Loucy (cell line): ENCODE data around the gene RTF1.

Experiments used
- H2AFZ ChIP-seq: fragments of 200-600 bp; sonication (generic); 2 replicates; pipeline ENCODE4 v1.6.0; 2016; ENCODE audit warnings: antibody characterized with exemption, mild to moderate bottlenecking, low read length, moderate library complexity
- H3F3A ChIP-seq: fragments of 200-600 bp; 2 replicates; pipeline ENCODE4 v1.6.0; 2016; ENCODE audit warnings: antibody characterized with exemption, low read depth, mild to moderate bottlenecking
- H3K27me3 ChIP-seq: fragments of 200-600 bp; sonication (generic); 2 replicates; pipeline ENCODE4 v1.6.1; 2014; ENCODE audit warnings: low read length, mild to moderate bottlenecking; ENCODE audit not compliant: insufficient read depth, poor library complexity, severe bottlenecking
- H3K36me3 ChIP-seq: fragments of 200-600 bp; sonication (generic); 2 replicates; pipeline ENCODE4 v1.6.1; 2016; ENCODE audit warnings: low read length; ENCODE audit not compliant: insufficient read depth
- H3K4me1 ChIP-seq: fragments of 200-600 bp; sonication (generic); 2 replicates; pipeline ENCODE4 v1.5.1; 2014; ENCODE audit warnings: low read length, mild to moderate bottlenecking; ENCODE audit not compliant: insufficient read depth, poor library complexity, severe bottlenecking
- H3K4me2 ChIP-seq: fragments of 200-600 bp; sonication (generic); 2 replicates; pipeline ENCODE4 v1.6.0; 2014; ENCODE audit warnings: antibody characterized with exemption, low read length, low read depth, mild to moderate bottlenecking; ENCODE audit not compliant: poor library complexity, severe bottlenecking
- H3K4me3 ChIP-seq: fragments of 200-600 bp; sonication (generic); 2 replicates; pipeline ENCODE4 v1.5.1; 2014; ENCODE audit warnings: low read length, mild to moderate bottlenecking, mixed read lengths; ENCODE audit not compliant: poor library complexity, severe bottlenecking
- H3K79me2 ChIP-seq: fragments of 200-600 bp; sonication (generic); 2 replicates; pipeline ENCODE4 v1.6.1; 2014; ENCODE audit warnings: low read length; ENCODE audit not compliant: insufficient read depth
- H3K9ac ChIP-seq: fragments of 200-600 bp; sonication (generic); 2 replicates; pipeline ENCODE4 v1.6.0; 2014; ENCODE audit warnings: mild to moderate bottlenecking, low read depth, low read length, moderate library complexity; ENCODE audit not compliant: poor library complexity, severe bottlenecking
- H3K9me2 ChIP-seq: fragments of 200-600 bp; sonication (generic); replicated peaks from 2 replicates; pipeline ENCODE4 v1.6.1; 2016; ENCODE audit warnings: low read depth, low read length, mixed read lengths
- H3K9me3 ChIP-seq: fragments of 200-600 bp; sonication (generic); 2 replicates; pipeline ENCODE4 v1.6.1; 2014; ENCODE audit warnings: mild to moderate bottlenecking, antibody characterized with exemption, low read length, low read depth; ENCODE audit not compliant: insufficient read depth
- H4K20me1 ChIP-seq: fragments of 200-600 bp; sonication (generic); 2 replicates; pipeline ENCODE4 v1.6.0; 2014; ENCODE audit warnings: antibody characterized with exemption, low read length, mild to moderate bottlenecking; ENCODE audit not compliant: insufficient read depth, poor library complexity, severe bottlenecking
- CTCF ChIP-seq: fragments of 200-600 bp; sonication (generic); conservative IDR thresholded peaks from 2 replicates; pipeline ENCODE4 v1.5.1; 2014; ENCODE audit warnings: mild to moderate bottlenecking, antibody characterized with exemption, low read length
- EZH2phosphoT487 ChIP-seq: fragments of 200-600 bp; IDR thresholded peaks from 2 replicates; pipeline ENCODE4 v1.6.1; 2018; ENCODE audit warnings: antibody characterized with exemption, mild to moderate bottlenecking, moderate library complexity, borderline replicate concordance

RTF1 gene

GRCh38 chr15:41416128-41416741 lies 660 bp upstream of the RTF1 start:
- H3K9me3 ChIP-seq = no peaks in the 10 kb centered on the region
- peaks cover 49% of the 10 kb centered on the region for H3K79me2 ChIP-seq
- peak overlapping the region; percentile 83 for H3K9ac ChIP-seq
- peak overlapping the region; percentile 93 for H2AFZ ChIP-seq
- no peaks in the 10 kb centered on the region for H3K36me3 ChIP-seq
- no peaks in the 10 kb centered on the region for H3K9me2 ChIP-seq
- peaks cover 37% of the 10 kb centered on the region for H4K20me1 ChIP-seq
- peaks cover 34% of the 10 kb centered on the region for H3K4me1 ChIP-seq
- H3F3A ChIP-seq = no peaks in the 10 kb centered on the region
- peak overlapping the region; percentile 94 for H3K4me3 ChIP-seq
- H3K27me3 ChIP-seq = no peaks in the 10 kb centered on the region
- no peak for TF ChIP-seq EZH2phosphoT487
- no peak for TF ChIP-seq CTCF
- H3K4me2 ChIP-seq = peak overlapping the region; percentile 98

GRCh38 chr15:41417418-41418195 lies 712 bp downstream of the RTF1 start:
- no peak for TF ChIP-seq EZH2phosphoT487
- no peak for TF ChIP-seq CTCF
- Histone ChIP-seq H3K4me1 (peaks cover 41% of the 10 kb centered on the region), H3K27me3 (no peaks in the 10 kb centered on the region), H4K20me1 (peaks cover 50% of the 10 kb centered on the region), H3F3A (no peaks in the 10 kb centered on the region), H3K9ac (peak overlapping the region; percentile 83), H3K4me2 (peak overlapping the region; percentile 98), H2AFZ (peak overlapping the region; percentile 42; the same call in 1 of the 2 replicates), H3K9me2 (no peaks in the 10 kb centered on the region), H3K9me3 (no peaks in the 10 kb centered on the region), H3K79me2 (peaks cover 63% of the 10 kb centered on the region), H3K36me3 (no peaks in the 10 kb centered on the region), H3K4me3 (peak overlapping the region; percentile 94)

- Histone ChIP-seq H3K4me1 (peaks cover 30% of the 10 kb centered on the region), H2AFZ (no peak overlapping the region), H3K9ac (no peak overlapping the region), H3K27me3 (no peaks in the 10 kb centered on the region), H3K79me2 (peaks cover 88% of the 10 kb centered on the region), H3K4me3 (no peak overlapping the region), H3K9me2 (no peaks in the 10 kb centered on the region), H3K36me3 (peaks cover 4% of the 10 kb centered on the region; the same call in 1 of the 2 replicates), H3F3A (0 out of 2 replicates have a peak, but pooled peaks cover 1% of the 10 kb centered on the region), H4K20me1 (peaks cover 70% of the 10 kb centered on the region), H3K4me2 (peak overlapping the region; percentile 3), H3K9me3 (no peaks in the 10 kb centered on the region)
- TF ChIP-seq EZH2phosphoT487 (no peak), CTCF (no peak)
These were observed 7.2 kb downstream of the RTF1 start for GRCh38 chr15:41423979-41424659.
